Measurements from ENCODE around the gene AGBL5.

- no peak for TF ChIP-seq CTCF (IDR thresholded peaks at IDR 0.05 in 8 of 11, conservative IDR thresholded peaks at IDR 0.05 in 3 of 11)
- no peak for TF ChIP-seq POLR2AphosphoS5 (IDR thresholded peaks at IDR 0.05)
- TF ChIP-seq POLR2A (IDR thresholded peaks at IDR 0.05): no peak
Observed at GRCh38 chr2:27093430-27094352, 42.2 kb downstream of the AGBL5 start.

Data from spleen (tissue), 7 donors.